Suprapubic skin (tissue), 4 donors: ENCODE results near the gene LAMA3.

Experiments
- EP300 ChIP-seq: sonication (generic); formaldehyde crosslinking; IDR thresholded peaks from one replicate; pipeline ENCODE4 v1.6.1; 2017; ENCODE audit warnings: antibody characterized with exemption
- POLR2A ChIP-seq, 2 donors: fragments of 450-650 bp; IDR thresholded peaks; one replicate each; pipeline ENCODE4 v1.6.1; 2017; ENCODE audit warnings: antibody characterized with exemption in 2 of 2, mild to moderate bottlenecking in 2 of 2, moderate library complexity in 2 of 2
- POLR2AphosphoS5 ChIP-seq, 3 donors: sonication (generic); formaldehyde crosslinking; IDR thresholded peaks; one replicate each; pipeline ENCODE4 v1.6.1; 2017; ENCODE audit warnings: antibody characterized with exemption in 3 of 3
- TF ChIP-seq, protein P1 (sequence below), 2 donors: fragments of 200-600 bp in 1 of 2; fragments of 450-650 bp in 1 of 2; sonication (generic) in 1 of 2; IDR thresholded peaks; one replicate each; pipeline ENCODE4 v1.5.1; 2016 to 2019; ENCODE audit warnings: antibody characterized with exemption in 2 of 2, mild to moderate bottlenecking in 1 of 2, moderate library complexity in 1 of 2

- TF ChIP-seq, protein P1, sequence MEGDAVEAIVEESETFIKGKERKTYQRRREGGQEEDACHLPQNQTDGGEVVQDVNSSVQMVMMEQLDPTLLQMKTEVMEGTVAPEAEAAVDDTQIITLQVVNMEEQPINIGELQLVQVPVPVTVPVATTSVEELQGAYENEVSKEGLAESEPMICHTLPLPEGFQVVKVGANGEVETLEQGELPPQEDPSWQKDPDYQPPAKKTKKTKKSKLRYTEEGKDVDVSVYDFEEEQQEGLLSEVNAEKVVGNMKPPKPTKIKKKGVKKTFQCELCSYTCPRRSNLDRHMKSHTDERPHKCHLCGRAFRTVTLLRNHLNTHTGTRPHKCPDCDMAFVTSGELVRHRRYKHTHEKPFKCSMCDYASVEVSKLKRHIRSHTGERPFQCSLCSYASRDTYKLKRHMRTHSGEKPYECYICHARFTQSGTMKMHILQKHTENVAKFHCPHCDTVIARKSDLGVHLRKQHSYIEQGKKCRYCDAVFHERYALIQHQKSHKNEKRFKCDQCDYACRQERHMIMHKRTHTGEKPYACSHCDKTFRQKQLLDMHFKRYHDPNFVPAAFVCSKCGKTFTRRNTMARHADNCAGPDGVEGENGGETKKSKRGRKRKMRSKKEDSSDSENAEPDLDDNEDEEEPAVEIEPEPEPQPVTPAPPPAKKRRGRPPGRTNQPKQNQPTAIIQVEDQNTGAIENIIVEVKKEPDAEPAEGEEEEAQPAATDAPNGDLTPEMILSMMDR (IDR thresholded peaks at IDR 0.05): no peak
- TF ChIP-seq POLR2A (IDR thresholded peaks at IDR 0.05): no peak
- TF ChIP-seq EP300: no peak
- no peak for TF ChIP-seq POLR2AphosphoS5 (IDR thresholded peaks at IDR 0.05)
Observed at GRCh38 chr18:23981369-23981980, 292.2 kb downstream of the LAMA3 start.
